Dedifferentiated amniotic fluid mesenchymal stem cell (primary cell): ENCODE results near the gene HOXC4.
"Not testable (repeated sequence)": the region's sequence is repeated elsewhere in the genome, so short reads cannot be mapped to it uniquely, and the experiment has no call there.

Experiments
- DNase-seq: peaks from one replicate; pipeline ENCODE4 v3.0.0-alpha.2; 2016; ENCODE audit errors: extremely low spot score

The HOXC4 gene

GRCh38 chr12:54055552-54055951, 1.9 kb downstream of the HOXC4 start:
- DNase-seq: no peak

DNA sequence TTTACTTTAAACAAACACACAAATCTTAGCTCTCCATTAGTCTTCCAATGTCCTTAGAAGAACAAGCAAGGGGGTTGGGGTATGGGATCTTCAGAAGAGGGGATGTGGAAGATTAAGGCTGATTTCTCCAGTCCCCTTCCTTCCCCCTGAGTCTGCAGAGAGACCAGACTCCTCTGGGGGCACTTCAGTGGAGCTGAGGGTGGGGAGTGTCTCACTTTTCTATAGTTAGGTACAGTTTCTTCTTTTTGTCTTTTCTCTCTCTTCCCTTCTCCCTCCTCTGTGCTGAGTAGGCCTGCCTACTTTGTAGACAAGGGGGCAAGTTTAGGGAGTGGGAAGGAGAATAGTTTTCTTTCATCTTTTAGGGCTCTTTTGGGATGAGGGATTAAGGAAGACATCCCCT, 2.5 kb downstream of the HOXC4 start:
- DNase-seq: no peak

- no peak for DNase-seq
Measured at GRCh38 chr12:54058128-54058768, 4.6 kb downstream of the HOXC4 start.

GRCh38 chr12:54059668-54060067, 6.0 kb downstream of the HOXC4 start:
- no peak for DNase-seq

- DNase-seq: no peak
Measured at GRCh38 chr12:54060174-54060974, 6.7 kb downstream of the HOXC4 start.

DNA sequence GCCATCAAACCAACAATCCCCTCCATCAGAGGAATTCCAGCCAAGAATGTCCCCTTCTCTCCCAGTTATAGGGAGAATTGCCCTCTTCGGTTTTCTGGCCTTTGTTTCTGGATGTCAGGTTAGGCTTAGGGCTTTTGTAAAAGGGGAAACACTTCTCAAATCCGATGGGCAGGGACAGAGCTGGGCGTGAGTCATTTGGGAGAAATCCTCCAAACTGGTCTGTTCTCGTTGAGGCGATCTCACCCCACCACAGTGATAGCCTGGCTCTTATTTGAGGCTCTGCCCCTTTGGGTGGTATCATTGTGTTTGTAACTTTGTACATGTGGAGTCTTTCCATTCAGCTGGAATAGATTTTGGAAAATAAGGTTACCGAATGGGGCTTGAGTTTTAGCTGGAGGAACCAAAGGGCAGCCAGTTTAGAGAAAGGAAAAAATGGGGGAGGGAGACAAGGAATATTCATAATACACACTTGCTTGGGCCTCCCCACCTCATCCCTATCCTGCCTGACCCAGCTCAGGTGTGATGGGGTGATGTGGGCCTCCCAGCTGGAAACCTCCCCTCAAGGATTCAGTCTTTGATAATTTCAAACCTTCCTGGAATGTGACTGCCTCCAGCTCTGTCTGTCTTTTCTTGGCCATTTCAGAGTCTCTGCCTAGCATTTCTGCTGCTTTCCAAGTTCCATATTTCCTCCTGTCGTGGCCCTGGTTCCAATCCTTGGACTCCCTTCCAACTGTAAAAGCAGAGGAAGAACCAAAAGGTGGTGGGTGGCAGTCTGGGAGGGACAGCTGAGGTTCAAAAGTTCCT, 7.5 kb downstream of the HOXC4 start:
- no peak for DNase-seq

DNA sequence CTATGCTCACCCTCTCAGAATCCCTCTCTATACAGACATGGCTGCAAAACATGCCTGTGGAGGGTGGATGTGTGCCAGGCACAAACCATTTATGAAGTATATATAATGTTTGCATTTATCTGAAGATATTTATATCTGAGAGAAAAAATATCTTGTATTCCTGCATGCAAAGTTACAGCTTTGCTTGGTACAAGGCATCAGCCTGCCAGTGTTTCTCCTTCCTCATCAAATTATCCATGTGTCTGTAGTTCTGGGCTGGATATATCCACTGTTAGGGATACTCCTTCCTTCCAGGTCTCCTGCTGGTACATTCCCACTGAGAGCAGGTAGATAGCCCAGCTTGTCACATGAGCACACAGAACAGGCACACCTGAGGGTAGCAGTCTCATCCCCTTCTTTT, 12.0 kb downstream of the HOXC4 start:
- DNase-seq: no peak

GRCh38 chr12:54066408-54066807, 12.8 kb downstream of the HOXC4 start:
- DNase-seq: no peak

DNA sequence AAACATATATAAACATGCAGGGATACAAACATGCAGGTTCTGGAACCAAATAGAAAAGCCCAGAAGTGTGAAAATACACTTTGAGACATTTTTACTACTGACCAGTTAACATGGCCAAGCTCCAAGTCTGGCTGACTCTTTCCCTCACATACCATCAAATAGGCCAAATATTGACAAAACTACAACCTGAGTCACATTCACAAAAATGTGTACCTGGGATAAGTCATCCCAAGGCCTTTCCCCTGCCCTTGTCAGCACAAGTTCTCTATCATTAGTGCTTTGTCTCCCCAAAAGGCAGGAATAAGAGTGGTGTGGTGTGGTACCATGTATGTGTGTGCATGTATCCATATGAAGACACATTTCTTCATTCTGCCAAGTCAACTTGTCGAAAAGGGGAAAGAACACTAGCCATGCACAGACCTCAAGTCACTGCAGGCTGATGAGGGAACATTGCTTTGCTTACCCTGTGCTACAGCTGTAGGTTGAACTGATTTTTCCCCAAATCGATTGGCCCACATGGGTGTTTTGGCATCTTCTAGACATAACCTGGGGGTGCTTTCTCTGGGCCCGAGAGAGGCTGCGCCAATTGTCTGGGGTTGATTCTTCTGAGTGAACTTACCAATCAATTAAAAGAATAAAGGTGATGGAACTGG, 14.9 kb downstream of the HOXC4 start:
- DNase-seq: no peak

DNA sequence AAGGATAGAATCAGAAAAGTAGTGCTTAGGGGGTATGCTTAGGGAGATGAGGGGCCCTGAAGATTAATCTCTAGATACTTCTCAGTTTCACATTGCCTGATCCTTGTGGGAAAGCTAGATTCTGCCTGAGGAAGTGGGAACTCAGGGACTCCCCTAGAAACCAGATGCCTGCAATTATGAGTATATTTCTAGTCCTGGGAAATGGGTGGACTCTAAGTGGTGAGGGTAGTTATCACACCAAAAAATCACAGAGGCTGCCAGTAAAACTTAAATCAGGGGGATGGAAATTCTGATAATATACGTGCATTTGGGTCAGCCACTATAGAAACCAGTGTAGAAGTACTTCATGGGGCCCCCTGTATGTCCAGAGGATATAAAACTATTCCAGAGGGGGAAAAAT, 18.3 kb downstream of the HOXC4 start:
- no peak for DNase-seq

GRCh38 chr12:54074308-54074707, 20.7 kb downstream of the HOXC4 start:
- DNase-seq: no peak

GRCh38 chr12:54075409-54075808, 21.8 kb downstream of the HOXC4 start:
- no peak for DNase-seq

DNA sequence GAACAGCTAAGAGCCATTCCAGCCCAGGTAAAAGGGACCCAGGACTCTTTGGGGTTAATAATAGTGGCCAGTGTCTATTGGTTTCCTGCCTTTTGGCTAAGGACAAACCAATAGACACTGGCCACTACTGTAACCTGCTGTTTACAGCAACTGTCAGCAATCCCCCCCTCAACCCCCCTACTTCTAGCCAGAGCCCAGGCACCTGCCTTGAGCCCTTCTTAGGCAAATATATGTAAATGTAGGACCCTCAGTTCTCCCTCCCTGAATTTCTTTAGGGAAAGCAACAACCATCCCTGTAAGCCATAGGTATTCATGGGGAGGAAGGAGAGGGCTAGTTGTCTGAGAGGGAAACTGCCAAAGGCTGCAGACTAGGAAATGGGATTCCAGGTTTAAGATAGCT, 22.3 kb downstream of the HOXC4 start:
- DNase-seq: no peak

GRCh38 chr12:54077843-54078242, 24.2 kb downstream of the HOXC4 start:
- not testable (repeated sequence) for DNase-seq

GRCh38 chr12:54079115-54079514, 25.5 kb downstream of the HOXC4 start:
- DNase-seq: not testable (repeated sequence)

GRCh38 chr12:54080008-54080924, 26.6 kb downstream of the HOXC4 start:
- DNase-seq: not testable (repeated sequence)

DNA sequence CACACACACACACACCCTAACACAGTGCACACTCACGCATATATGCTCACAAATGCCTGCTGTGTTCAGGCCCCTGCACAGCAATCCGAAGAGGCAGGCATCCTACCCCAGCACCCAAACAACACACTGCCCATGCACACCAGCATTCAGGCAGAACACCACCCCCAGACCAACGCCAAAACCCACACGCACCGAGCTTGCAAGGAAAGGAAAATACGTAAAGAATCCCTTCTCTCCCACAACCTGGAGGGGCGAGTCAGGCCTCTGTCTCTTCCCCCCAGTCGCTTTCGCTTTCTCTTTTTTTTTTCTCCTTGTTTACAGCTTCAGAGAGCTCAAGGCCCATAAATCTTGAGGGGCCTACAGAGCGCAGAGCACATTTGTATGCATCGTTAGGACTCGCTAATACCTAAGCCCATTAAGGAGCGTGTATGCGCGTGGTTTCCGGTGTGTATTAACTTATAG, 27.4 kb downstream of the HOXC4 start:
- DNase-seq: not testable (repeated sequence)

- DNase-seq: not testable (repeated sequence)
Measured at GRCh38 chr12:54081581-54082396, 28.2 kb downstream of the HOXC4 start.

DNA sequence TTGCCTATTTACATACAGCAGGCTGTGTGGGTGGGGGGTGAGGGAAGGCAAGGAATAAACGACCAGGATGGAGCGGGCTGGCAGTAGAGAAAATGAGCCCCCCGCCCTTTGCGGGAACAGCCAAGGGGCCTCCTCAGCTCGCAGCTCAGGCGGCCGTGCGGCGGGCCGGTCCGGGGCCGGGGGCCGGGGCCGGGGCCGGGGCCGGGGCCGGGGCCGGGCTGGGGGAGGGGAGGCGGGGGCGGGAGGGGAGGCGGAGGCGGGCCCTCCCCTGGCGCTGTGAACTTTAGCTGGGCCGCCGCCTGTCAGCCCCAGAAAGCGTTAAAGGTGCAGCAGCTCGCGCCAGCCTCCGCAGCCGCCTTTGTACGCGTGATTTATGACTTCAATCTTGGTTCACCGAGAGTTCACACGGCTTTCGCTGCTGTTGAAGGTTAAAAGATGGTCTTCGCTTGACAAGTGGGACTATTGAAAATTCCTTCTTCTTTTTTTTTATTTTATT, 28.8 kb downstream of the HOXC4 start:
- no peak for DNase-seq

GRCh38 chr12:54088011-54088410, 34.4 kb downstream of the HOXC4 start:
- not testable (repeated sequence) for DNase-seq
